K562 (cell line): Measurements from ENCODE around the gene CLCNKB. TPM values are rescaled to one million over a fixed set of nuclear protein-coding genes. Genes with fewer than 3 reads are reported as not detected.

Source experiments
- BCOR ChIP-seq: fragments of 450-650 bp; IDR thresholded peaks from 2 replicates; pipeline ENCODE4 v1.6.1; 2016
- DACH1 ChIP-seq: fragments of 450-650 bp; IDR thresholded peaks from 2 replicates; pipeline ENCODE4 v1.6.1; 2018; ENCODE audit not compliant: partially characterized antibody
- FOXK1 ChIP-seq: sonication (generic); formaldehyde crosslinking; IDR thresholded peaks from 2 replicates; pipeline ENCODE4 v1.8.0; 2022; ENCODE audit warnings: missing genetic modification reagents, mild to moderate bottlenecking, borderline replicate concordance
- JUN ChIP-seq, 2 experiments: sonication (generic) in 1 of 2; formaldehyde crosslinking in 1 of 2; IDR thresholded peaks; 2 replicates each; pipeline versions ENCODE4 v1.6.1 to v1.8.0; 2012 to 2022; ENCODE audit warnings: borderline replicate concordance in 2 of 2, mild to moderate bottlenecking in 2 of 2, improper control_type of control experiment in 1 of 2, low read depth in 1 of 2, low read length in 1 of 2, missing genetic modification reagents in 1 of 2
- KLF10 ChIP-seq: fragments of 250-450 bp; sonication (Bioruptor Pico); IDR thresholded peaks from 2 replicates; pipeline ENCODE4 v1.6.1; 2021; ENCODE audit warnings: matching md5 sums
- MCM7 ChIP-seq, 2 experiments: fragments of 450-650 bp; IDR thresholded peaks; 2 replicates each; pipeline ENCODE4 v1.6.1; 2016 to 2018
- SMC3 ChIP-seq: conservative IDR thresholded peaks from 2 replicates; pipeline ENCODE4 v1.6.1; 2011; ENCODE audit warnings: low read depth, low read length, improper control_type of control experiment; ENCODE audit not compliant: insufficient read depth
- SP1 ChIP-seq: sonication (generic); formaldehyde crosslinking; IDR thresholded peaks from 2 replicates; pipeline ENCODE4 v1.8.1; 2022; ENCODE audit warnings: mild to moderate bottlenecking, missing genetic modification reagents
- TRIM24 ChIP-seq, 2 experiments: fragments of 450-650 bp; IDR thresholded peaks; 2 replicates each; pipeline ENCODE4 v1.6.1; 2016
- ZC3H8 ChIP-seq: fragments of 450-650 bp; IDR thresholded peaks from 2 replicates; pipeline ENCODE4 v1.6.1; 2017
- ZFP1 ChIP-seq: fragments of 450-650 bp; formaldehyde crosslinking; IDR thresholded peaks from 2 replicates; pipeline ENCODE4 v1.4.0; 2020; ENCODE audit warnings: mild to moderate bottlenecking, mixed read lengths
- ZFP30 ChIP-seq: fragments of 250-450 bp; sonication (Bioruptor Pico); IDR thresholded peaks from 2 replicates; pipeline ENCODE4 v1.8.0; 2022; ENCODE audit warnings: moderate library complexity, mild to moderate bottlenecking, inconsistent platforms, borderline replicate concordance
- ZNF311 ChIP-seq: fragments of 250-450 bp; sonication (Bioruptor Pico); IDR thresholded peaks from 2 replicates; pipeline ENCODE4 v1.4.0; 2020; ENCODE audit warnings: mild to moderate bottlenecking, moderate library complexity
- ZNF583 ChIP-seq: fragments of 250-450 bp; sonication (Bioruptor Pico); IDR thresholded peaks from 2 replicates; pipeline ENCODE4 v1.4.0; 2020
- polyA plus RNA-seq, 8 experiments: library from polyadenylated mRNA; depleted of rRNA in 4 of 8; stranded (reverse) in 5 of 8; unstranded in 3 of 8; fragments of >200 nt; fragmentation: Nextera tagmentation in 2 of 8; fragmentation: Illumina TruSeq in 1 of 8; extraction: Ambion mirVana in 2 of 8; extraction: Trizol in 1 of 8; gene quantifications; 2 replicates each; pipeline versions ENCODE4 v1.2.1 to v1.2.3, GENCODE V29; 2011 to 2014; ENCODE audit warnings: inconsistent platforms in 1 of 8, missing spikeins in 1 of 8
- total RNA-seq, 7 experiments: library from RNA; depleted of rRNA in 6 of 7; stranded (reverse); fragments of >200 nt in 6 of 7; fragmentation: Illumina TruSeq in 2 of 7; extraction: Trizol in 2 of 7; gene quantifications; 2 replicates each; pipeline versions ENCODE4 v1.2.1 to v1.2.3, GENCODE V29; 2011 to 2021; ENCODE audit warnings: low replicate concordance in 1 of 7
- TF ChIP-seq, protein P1 (sequence below), 2 experiments: fragments of 450-650 bp; formaldehyde crosslinking in 1 of 2; IDR thresholded peaks; 2 replicates each; pipeline versions ENCODE4 v1.4.0 to v1.6.1; 2014 to 2020; ENCODE audit warnings: mild to moderate bottlenecking in 2 of 2, borderline replicate concordance in 1 of 2, low read depth in 1 of 2
- TF ChIP-seq, protein P2 (sequence below): IDR thresholded peaks from 2 replicates; pipeline ENCODE4 v1.6.1; 2011; ENCODE audit not compliant: insufficient read length; ENCODE audit errors: extremely low read depth

CLCNKB gene
- total and polyA plus RNA-seq, 9 of the 15 experiments (the other 6 are each of a cell fraction or from before 2014, with no cell fraction given), result 0.08 to 1.7 (median 0.64) TPM

DNA sequence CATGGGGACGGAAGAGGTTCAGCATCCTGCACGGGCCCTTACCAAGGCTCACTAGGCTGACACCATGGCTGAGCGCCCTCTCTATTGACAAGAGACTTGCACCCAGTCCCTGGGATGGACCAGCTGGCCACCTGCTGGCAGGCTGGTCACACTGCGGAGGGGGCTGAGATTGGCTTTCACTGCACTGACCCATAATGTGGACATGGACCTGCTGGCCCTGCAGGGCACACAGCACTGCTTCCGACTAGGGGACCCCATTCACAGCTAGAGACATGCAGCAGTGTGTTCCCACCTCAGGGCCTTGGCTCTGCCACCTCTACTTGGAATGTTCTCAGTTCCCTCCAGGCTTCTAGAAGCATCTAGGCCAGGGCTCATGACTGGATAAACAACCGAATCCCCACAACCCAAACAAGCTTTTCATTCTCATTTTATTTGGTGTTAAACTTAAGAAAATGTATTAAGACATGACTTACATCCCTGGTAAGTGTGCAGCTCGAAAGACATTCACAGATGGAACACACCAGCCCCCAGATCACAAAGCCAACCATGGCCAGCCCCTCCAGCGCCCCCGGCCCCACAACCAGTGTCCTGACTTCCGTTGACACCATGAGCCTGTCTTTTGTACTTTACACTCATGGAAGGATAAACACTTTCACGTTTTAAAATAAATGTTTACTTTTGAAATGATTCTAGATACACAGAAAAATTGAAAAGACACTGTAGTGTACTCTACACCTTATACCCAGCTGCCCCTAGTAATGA is 48.8 kb upstream of the CLCNKB start (continued):
- TF ChIP-seq, protein P1, sequence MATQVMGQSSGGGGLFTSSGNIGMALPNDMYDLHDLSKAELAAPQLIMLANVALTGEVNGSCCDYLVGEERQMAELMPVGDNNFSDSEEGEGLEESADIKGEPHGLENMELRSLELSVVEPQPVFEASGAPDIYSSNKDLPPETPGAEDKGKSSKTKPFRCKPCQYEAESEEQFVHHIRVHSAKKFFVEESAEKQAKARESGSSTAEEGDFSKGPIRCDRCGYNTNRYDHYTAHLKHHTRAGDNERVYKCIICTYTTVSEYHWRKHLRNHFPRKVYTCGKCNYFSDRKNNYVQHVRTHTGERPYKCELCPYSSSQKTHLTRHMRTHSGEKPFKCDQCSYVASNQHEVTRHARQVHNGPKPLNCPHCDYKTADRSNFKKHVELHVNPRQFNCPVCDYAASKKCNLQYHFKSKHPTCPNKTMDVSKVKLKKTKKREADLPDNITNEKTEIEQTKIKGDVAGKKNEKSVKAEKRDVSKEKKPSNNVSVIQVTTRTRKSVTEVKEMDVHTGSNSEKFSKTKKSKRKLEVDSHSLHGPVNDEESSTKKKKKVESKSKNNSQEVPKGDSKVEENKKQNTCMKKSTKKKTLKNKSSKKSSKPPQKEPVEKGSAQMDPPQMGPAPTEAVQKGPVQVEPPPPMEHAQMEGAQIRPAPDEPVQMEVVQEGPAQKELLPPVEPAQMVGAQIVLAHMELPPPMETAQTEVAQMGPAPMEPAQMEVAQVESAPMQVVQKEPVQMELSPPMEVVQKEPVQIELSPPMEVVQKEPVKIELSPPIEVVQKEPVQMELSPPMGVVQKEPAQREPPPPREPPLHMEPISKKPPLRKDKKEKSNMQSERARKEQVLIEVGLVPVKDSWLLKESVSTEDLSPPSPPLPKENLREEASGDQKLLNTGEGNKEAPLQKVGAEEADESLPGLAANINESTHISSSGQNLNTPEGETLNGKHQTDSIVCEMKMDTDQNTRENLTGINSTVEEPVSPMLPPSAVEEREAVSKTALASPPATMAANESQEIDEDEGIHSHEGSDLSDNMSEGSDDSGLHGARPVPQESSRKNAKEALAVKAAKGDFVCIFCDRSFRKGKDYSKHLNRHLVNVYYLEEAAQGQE (IDR thresholded peaks at IDR 0.05; ENCODE audit: borderline replicate concordance), result peak; percentile 79
- TF ChIP-seq, protein P1 (CRISPR knock-in tag; IDR thresholded peaks at IDR 0.05; ENCODE audit: low read depth), result no peak
- TF ChIP-seq FOXK1, result no peak
- 0 out of 2 replicates have a peak, but pooled peaks have one; percentile 32 for TF ChIP-seq SP1
- no peak for TF ChIP-seq TRIM24 (IDR thresholded peaks at IDR 0.05)
- TF ChIP-seq SMC3, result peak; percentile 84
- no peak for TF ChIP-seq ZNF311 (CRISPR knock-in tag)
- TF ChIP-seq JUN (IDR thresholded peaks at IDR 0.05; ENCODE audit: borderline replicate concordance, low read depth, low read length), result 0 out of 2 replicates have a peak, but pooled peaks have one; percentile 18
- TF ChIP-seq JUN (CRISPR knock-in tag; IDR thresholded peaks at IDR 0.05; ENCODE audit: borderline replicate concordance), result no peak
- no peak for TF ChIP-seq ZFP30 (CRISPR knock-in tag)
- peak; percentile 16 for TF ChIP-seq DACH1
- TF ChIP-seq ZNF583 (CRISPR knock-in tag), result no peak
- TF ChIP-seq, protein P2, sequence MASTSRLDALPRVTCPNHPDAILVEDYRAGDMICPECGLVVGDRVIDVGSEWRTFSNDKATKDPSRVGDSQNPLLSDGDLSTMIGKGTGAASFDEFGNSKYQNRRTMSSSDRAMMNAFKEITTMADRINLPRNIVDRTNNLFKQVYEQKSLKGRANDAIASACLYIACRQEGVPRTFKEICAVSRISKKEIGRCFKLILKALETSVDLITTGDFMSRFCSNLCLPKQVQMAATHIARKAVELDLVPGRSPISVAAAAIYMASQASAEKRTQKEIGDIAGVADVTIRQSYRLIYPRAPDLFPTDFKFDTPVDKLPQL, result no peak
- no peak for TF ChIP-seq BCOR
- no peak for TF ChIP-seq KLF10 (CRISPR knock-in tag)
- no peak for TF ChIP-seq ZC3H8
- TF ChIP-seq ZFP1 (CRISPR knock-in tag), result no peak
- no peak for TF ChIP-seq MCM7 (IDR thresholded peaks at IDR 0.05)
